ENCODE measurements around the gene EPB41L3.

Gene EPB41L3

GRCh38 chr18:5582849-5583681 is 39.3 kb upstream of the EPB41L3 start:
- no peak for TF ChIP-seq TAF1 (IDR thresholded peaks at IDR 0.05; ENCODE audit: low read depth)
- TF ChIP-seq RAD21 (IDR thresholded peaks at IDR 0.05; ENCODE audit: low read depth) = no peak

DNA sequence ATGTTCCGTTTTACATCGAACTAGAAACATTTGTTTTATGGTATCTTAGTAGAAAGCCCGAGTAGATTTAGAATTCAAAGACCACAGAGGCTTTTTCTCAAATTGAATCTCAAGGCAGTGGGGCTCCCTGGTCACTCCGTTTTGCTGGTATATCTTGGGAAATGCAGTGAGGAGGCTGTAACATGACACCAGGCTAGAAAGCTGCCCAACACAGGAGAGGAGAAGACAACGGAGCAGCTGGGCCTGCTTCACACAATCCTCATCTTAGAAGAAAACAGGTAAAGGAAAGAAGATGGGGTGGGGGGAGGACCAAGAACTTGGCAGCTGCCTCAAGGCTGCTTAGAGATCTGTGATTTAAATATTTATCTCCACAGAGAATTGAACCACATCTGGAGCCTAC is 38.3 kb upstream of the EPB41L3 start:
- TF ChIP-seq YY1 (IDR thresholded peaks at IDR 0.05; ENCODE audit: low read depth) (no peak), TCF12 (IDR thresholded peaks at IDR 0.05; ENCODE audit: low read depth) (no peak), CEBPB (IDR thresholded peaks at IDR 0.05) (no peak), TEAD4 (IDR thresholded peaks at IDR 0.05) (no peak), ZBTB7A (IDR thresholded peaks at IDR 0.05; ENCODE audit: low read depth) (no peak), RAD21 (IDR thresholded peaks at IDR 0.05; ENCODE audit: low read depth) (no peak), EP300 (IDR thresholded peaks at IDR 0.05; ENCODE audit: borderline replicate concordance) (no peak), NFIC (IDR thresholded peaks at IDR 0.05) (no peak), EGR1 (IDR thresholded peaks at IDR 0.05) (no peak), CREB1 (IDR thresholded peaks at IDR 0.05; ENCODE audit: low read depth) (no peak)
- TF ChIP-seq, protein P1, sequence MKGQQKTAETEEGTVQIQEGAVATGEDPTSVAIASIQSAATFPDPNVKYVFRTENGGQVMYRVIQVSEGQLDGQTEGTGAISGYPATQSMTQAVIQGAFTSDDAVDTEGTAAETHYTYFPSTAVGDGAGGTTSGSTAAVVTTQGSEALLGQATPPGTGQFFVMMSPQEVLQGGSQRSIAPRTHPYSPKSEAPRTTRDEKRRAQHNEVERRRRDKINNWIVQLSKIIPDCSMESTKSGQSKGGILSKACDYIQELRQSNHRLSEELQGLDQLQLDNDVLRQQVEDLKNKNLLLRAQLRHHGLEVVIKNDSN (IDR thresholded peaks at IDR 0.05) = no peak
- TF ChIP-seq, protein P2, sequence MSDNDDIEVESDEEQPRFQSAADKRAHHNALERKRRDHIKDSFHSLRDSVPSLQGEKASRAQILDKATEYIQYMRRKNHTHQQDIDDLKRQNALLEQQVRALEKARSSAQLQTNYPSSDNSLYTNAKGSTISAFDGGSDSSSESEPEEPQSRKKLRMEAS (IDR thresholded peaks at IDR 0.05) = no peak
- TF ChIP-seq, protein P3, sequence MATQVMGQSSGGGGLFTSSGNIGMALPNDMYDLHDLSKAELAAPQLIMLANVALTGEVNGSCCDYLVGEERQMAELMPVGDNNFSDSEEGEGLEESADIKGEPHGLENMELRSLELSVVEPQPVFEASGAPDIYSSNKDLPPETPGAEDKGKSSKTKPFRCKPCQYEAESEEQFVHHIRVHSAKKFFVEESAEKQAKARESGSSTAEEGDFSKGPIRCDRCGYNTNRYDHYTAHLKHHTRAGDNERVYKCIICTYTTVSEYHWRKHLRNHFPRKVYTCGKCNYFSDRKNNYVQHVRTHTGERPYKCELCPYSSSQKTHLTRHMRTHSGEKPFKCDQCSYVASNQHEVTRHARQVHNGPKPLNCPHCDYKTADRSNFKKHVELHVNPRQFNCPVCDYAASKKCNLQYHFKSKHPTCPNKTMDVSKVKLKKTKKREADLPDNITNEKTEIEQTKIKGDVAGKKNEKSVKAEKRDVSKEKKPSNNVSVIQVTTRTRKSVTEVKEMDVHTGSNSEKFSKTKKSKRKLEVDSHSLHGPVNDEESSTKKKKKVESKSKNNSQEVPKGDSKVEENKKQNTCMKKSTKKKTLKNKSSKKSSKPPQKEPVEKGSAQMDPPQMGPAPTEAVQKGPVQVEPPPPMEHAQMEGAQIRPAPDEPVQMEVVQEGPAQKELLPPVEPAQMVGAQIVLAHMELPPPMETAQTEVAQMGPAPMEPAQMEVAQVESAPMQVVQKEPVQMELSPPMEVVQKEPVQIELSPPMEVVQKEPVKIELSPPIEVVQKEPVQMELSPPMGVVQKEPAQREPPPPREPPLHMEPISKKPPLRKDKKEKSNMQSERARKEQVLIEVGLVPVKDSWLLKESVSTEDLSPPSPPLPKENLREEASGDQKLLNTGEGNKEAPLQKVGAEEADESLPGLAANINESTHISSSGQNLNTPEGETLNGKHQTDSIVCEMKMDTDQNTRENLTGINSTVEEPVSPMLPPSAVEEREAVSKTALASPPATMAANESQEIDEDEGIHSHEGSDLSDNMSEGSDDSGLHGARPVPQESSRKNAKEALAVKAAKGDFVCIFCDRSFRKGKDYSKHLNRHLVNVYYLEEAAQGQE (IDR thresholded peaks at IDR 0.05; ENCODE audit: low read depth) = no peak

DNA sequence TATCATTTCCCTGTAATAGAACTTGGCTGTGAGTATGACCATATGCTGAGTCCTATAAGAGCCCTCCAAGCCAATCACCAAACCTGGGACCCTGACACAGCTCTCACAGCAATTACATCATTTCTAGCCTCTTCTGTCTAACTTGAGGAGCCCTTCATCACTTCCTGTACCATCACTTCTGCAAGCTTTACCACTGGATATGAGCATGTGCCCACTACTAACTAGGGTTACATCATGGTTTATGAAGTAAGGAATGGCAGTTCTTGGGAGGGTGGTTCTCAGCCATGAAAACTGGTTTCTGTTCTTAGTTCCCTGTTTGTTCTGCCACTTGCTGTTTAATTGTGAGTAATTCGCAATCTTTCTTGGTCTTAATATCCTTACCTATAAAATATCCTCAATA is 31.0 kb upstream of the EPB41L3 start:
- TF ChIP-seq EP300 (IDR thresholded peaks at IDR 0.05; ENCODE audit: borderline replicate concordance) (no peak), NFIC (IDR thresholded peaks at IDR 0.05) (no peak), CREB1 (IDR thresholded peaks at IDR 0.05; ENCODE audit: low read depth) (no peak), RAD21 (IDR thresholded peaks at IDR 0.05; ENCODE audit: low read depth) (no peak), CEBPB (IDR thresholded peaks at IDR 0.05) (no peak)
- TF ChIP-seq, protein P3 (IDR thresholded peaks at IDR 0.05; ENCODE audit: low read depth) = no peak
- TF ChIP-seq, protein P1 (IDR thresholded peaks at IDR 0.05) = no peak
- TF ChIP-seq, protein P2 (IDR thresholded peaks at IDR 0.05) = no peak

- no peak for TF ChIP-seq EGR1 (IDR thresholded peaks at IDR 0.05)
- TF ChIP-seq, protein P2 (IDR thresholded peaks at IDR 0.05) = no peak
- no peak for TF ChIP-seq TEAD4 (IDR thresholded peaks at IDR 0.05)
- no peak for TF ChIP-seq FOXM1 (IDR thresholded peaks at IDR 0.05; ENCODE audit: borderline replicate concordance, low read depth)
- TF ChIP-seq, protein P1 (IDR thresholded peaks at IDR 0.05) = no peak
- TF ChIP-seq ZBTB7A (IDR thresholded peaks at IDR 0.05; ENCODE audit: low read depth) = no peak
- no peak for TF ChIP-seq YY1 (IDR thresholded peaks at IDR 0.05; ENCODE audit: low read depth)
- TF ChIP-seq TCF12 (IDR thresholded peaks at IDR 0.05; ENCODE audit: low read depth) = no peak
- no peak for TF ChIP-seq CREB1 (IDR thresholded peaks at IDR 0.05; ENCODE audit: low read depth)
- TF ChIP-seq RAD21 (IDR thresholded peaks at IDR 0.05; ENCODE audit: low read depth) = no peak
- TF ChIP-seq, protein P3 (IDR thresholded peaks at IDR 0.05; ENCODE audit: low read depth) = no peak
- no peak for TF ChIP-seq CEBPB (IDR thresholded peaks at IDR 0.05)
- TF ChIP-seq NFIC (IDR thresholded peaks at IDR 0.05) = no peak
- TF ChIP-seq EP300 (IDR thresholded peaks at IDR 0.05; ENCODE audit: borderline replicate concordance) = no peak
- TF ChIP-seq TAF1 (IDR thresholded peaks at IDR 0.05; ENCODE audit: low read depth) = no peak
Measured at GRCh38 chr18:5571666-5572065, 27.9 kb upstream of the EPB41L3 start.

All from Ishikawa (cell line).